CD1c-positive myeloid dendritic cell (primary cell): ENCODE data around the gene POC1B.

Experiments
- DNase-seq: peaks from one replicate; pipeline ENCODE4 v3.0.0-alpha.2; 2016; ENCODE audit errors: extremely low spot score

Gene POC1B

DNA sequence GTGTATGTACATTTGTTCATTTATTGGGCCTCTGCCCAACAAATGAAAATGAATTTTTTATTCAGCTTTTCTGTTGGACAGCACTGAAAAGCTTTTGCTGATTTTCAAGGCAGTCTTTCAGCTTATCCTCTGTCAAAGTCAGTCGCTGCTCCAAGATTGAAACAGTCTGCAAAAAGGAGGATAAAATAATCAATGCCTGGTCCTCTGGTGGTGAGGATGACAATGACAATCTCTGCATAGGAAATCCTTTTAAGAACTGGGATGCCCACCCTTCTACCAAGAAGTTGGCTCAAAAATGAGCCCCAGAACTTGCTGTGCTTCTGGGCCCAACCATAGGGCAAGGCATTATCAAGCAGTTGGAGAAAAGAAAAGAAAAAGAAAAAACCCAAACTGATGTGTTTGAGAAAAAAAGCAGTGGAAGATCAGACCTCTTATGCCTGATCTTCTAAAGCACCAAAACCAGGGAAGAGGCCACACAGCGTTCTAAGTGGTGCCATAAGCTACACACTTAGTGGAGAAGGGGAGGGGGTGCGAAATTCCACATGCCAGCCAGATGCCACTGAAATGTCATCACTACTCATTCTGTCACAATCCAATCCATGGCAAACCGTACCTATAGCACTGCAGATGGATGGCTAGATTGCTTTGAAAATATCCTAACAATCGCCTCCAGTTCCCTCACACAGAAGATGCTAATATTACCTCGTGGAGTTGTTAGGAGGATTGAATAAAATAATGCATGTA is 104.6 kb downstream of the POC1B start:
- no peak for DNase-seq

DNA sequence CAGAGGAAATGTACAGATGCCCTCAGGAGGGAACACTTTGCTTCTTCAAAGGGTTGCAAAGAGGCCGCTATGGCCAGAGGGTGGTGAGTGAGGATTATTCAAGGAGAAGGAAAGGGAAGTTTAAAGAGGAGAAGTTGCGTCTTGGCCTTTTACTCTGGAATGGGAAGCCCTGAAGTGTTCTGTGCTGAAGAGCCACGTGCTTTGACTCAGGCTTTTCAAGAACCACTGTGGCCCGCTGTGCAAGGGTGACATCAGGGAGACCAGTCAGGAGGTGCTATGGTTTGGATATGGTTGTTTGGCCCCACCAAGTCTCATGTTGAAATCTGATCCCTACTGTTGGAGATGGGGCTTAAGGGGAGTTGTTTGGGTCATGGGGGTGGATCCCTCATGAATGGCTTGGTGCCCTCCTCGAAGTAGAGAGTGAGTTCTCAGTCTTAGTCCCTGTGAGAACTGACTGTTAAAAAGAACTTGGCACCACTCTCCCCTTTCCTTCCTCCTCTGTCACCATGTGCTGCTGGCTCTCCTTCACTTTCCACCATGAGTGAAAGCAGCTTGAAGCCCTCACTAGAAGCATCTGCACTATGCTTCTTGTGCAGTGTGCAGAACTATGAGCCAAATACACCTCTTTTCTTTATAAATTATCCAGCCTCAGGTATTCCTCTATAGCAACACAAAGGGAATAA is 107.5 kb downstream of the POC1B start:
- peak; percentile 79 for DNase-seq

DNA sequence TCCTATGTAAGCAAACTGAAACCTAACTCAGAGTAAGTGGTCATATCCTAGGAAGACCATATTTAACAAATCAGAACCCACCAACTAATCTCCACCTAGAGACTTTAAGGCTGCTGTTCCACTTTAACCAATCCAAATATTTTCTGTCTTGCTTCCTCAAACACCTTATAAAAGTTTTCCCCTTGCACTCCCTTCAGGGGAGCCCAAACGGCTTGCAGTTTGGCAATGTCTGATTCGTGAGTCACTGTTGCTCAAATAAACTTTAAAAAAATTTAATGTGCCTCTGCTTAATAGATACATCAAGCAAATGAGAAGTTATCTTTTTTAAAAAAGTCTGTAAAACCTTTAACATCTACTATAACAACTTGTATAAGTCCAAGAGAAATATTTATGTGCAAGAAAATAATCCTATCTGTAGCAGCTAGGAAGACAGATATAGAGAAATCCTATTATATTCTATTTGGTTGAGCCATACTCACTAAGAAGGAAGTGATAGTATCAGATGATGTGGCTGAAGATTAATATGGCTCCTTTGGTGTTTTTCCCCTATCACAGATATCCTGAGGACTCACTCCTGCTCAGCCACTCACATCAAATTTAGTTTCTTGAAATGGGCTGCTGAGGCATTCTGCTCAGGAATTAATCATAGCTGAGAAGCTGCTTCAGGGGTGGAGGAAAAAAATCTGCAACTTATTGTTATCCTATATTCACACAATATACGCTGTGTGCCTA is 108.4 kb downstream of the POC1B start:
- peak; percentile 40 for DNase-seq

DNA sequence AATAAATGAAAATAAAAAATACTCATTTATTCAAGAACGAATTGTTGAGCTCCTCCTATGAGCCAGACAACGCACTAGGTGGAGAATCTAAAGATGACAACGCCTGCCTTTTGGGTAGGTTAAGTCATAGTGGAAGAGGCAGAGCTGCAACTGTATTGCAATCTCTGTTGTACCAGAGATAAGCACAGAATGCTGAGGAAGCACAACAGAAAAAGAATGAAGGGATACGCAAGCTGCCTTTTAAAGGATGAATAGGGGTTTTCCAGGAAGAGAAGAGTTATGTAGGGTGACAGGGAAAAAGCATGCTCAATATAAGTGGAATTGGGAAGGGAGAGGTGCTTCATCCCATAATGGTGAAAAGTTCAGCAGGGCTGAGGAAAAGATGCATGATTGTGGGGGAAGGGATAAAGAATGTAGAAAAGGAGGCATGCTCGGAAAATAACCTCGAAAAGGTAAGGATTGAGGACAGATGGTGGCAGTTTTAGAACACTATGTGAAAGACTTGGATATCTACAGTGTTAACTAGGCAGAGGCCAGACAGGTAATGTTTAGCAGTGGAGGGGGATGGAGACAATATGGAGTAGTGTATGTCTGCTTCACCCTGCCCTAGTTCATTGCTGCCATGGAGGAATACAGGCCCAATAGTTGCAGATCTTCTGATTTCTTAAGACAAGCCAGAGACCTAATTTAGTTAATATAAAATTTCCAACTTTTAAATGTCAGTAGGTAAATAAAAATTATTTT is 109.6 kb downstream of the POC1B start:
- DNase-seq = no peak

DNA sequence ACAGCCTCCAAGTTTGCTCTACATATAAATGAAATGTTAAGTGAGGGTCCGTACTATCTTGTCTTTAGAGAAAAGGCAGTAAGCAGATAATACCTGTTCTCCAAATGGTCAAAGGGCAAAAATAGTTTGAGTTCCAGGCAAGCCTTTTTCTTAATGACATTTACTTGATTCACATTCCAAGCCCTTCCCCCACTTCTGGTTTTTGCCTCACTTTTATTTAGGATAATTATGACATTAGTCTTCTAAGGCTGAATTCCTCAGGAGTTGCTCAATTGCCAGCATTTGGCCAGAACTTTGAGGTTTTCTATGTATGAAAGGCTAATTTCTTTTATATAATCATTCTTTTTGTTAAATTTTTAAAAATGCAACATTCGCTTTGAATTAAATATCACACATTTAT is 111.0 kb downstream of the POC1B start:
- DNase-seq = no peak

DNA sequence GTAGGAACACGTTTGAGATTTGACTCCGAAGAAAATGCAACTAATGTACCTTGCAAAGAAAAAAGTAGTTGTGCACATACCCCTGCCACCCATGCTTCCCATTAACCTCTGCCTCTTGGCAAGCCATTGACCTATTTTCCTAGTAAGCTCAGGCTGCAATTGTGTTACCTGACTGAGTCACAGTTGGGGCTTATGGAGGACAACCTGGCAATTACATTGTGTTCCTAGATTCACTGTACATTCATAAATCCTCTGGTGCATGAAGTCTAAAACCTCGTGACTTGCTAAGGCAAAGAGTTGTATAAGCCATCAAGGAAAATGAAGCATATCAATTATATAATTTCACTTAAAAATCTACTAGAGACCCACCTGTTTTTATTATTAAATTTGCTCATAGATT is 111.5 kb downstream of the POC1B start:
- DNase-seq = no peak

DNA sequence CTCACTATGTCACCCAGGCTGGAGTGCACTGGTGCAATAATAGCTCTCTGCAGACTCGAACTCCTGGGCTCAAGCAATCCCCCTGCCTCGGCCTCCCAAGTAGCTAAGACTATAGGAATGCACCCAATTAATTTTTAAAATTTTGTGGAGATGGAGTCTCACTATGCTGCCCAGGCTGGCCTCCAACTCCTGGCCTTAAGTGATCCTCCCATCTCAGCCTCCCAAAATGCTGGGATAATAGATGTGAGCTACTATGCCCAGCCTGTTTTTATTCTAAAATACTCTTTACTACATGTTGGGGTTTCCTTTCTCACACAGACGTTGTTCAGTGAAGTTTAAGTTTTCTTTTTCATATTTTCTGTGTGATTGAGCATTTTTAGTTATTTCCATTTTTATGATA is 112.6 kb downstream of the POC1B start:
- DNase-seq = no peak

DNA sequence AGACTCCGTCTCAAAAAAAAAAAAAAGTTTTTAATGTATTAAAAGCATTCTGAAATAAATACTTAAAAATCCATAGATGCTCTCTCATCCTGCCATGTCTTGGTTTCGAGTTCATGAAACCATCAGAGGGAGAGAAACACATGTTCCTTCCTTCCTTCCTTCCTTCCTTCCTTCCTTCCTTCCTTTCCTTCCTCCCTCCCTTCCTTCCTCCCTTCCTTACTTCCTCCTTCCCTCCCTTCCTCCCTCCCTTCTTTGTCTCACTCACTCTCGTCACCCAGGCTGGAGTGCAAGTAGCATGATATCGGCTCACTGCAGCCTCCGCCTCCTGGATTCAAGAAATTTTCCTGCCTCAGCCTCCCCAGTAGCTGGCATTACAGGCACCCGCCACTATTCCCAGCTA is 113.2 kb downstream of the POC1B start:
- no peak for DNase-seq

DNA sequence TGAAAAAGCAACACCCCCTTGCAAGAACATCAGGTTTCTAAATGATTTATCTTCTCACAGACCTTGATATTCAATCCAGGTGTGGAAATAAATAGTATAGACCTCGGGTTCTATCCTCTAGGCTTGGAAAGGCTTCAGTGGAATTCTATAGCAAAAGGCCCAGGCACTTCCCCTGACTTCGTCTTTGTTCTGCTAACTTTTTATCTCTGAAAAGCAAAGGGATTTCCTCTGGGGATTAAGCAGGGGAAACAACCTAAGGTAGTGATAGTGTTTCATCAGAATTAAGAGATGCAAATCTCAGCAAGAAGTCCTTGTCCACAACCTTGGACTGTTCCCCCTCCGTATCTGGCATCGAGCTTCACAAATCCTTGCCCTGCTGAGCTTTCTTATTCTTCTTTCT is 114.0 kb downstream of the POC1B start:
- DNase-seq = no peak

DNA sequence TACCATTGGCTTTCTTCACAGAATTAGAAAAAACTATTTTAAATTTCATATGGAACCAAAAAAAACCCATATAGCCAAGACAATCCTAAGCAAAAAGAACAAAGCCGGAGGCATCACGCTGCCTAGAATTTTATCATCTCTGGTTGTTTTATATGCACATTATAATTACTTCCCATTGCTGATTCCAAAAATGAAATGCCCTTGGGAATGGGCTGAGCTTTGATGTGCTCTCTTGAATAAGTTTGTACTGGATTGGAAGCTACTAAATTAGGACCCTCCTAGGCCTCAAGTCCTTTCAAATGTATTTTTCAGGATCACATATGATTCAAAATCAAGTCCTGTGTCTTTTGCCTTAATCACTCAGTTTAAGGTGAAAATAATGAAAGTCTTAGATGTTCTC is 114.6 kb downstream of the POC1B start:
- DNase-seq = no peak

DNA sequence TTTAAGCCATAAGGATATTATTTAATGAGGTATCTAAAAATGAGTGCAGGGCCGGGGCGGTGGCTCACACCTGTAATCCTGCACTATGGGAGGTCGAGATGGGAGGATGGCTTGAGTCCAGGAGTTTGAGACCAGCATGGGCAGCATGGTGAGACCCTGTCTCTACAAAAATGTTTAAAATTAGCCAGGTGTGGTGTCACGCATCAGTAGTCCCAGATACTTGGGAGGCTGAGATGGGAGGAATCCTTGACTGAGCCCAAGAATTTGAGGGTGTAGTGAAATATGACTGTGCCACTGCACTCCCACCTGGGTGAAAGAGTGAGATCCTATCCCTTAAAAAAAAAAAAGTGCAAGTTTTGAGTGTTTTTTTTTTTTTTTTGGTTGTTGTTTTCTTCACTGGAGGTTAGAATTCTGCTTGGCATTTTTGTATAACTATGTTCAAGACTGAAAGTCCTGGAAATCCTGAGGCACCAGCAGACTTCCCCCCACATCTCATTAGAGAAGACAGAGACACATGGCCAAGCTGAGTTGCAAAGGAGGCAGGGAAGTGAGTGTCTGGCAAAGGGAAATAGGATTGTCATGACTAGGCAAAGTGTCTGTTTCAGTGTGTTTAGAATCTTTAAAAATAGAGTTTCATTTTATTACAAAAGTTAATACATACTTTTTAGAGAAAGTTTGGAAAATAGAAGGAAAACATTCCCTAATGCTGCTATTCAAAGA is 120.1 kb downstream of the POC1B start:
- DNase-seq = no peak

DNA sequence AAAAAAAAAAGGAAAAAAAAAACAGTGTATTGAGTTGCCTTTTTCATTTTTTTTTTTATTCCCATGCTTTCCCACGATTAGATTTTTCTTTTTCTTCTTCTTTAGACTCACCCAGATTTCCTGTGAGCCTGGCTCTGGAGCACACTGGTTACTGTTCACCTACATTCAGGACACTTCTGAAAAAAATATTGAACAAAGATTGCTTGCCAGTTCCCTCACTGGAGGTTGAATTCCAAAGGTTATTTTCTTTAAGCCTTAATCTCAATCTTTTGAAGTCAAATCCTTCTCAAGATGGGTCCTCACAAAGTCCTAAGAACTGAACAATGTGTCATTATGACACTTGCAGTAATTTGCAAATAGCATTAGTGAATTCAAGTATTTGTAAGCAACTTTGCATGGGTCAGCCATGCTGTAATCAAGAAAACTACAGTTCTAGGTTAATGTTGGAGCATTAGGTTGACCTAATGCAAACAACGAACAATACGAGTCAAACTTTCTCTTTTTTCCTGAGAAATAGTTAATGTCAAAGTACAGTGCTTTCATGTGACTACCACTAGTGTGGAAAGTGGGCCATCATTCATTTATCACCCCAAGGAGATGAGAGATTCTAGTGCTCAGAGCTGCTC is 124.3 kb downstream of the POC1B start:
- DNase-seq = no peak

DNA sequence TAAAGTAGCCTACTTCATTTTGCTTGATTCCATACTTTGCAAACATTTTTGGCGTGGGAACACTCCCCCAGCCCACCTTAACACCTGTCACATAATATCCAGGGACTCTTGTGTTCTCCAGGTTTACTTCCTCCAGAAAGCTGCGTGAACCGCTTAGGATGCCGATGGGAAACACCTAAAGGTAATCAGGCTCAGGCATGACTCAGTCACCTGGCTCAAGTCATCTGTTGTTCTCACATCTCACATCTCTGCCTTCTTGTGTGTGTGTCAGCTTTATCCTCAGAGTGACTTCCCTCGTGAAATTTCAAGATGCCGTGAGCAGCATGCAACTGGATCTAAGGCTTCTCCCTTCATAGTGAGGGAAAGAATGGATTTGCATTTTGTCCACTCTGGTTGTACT is 125.4 kb downstream of the POC1B start:
- no peak for DNase-seq

DNA sequence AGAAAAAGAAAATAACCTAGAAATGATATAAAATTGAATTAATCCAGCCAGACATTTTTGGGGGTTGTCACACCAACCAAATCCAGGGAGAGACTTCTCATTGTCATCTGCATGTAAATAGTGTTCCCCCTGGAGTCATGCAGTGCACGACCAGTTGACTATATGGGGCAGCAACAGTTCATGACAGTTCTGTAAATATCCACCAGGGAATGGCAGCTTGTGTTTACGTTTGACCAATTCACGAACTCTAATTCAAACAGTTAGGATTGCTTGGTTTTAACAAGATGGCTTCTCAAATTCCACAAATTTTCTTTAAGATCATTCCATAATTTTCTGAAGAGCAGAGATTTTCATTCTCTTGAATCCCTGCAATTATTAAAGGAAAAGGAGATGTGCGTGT is 130.1 kb downstream of the POC1B start:
- no peak for DNase-seq

DNA sequence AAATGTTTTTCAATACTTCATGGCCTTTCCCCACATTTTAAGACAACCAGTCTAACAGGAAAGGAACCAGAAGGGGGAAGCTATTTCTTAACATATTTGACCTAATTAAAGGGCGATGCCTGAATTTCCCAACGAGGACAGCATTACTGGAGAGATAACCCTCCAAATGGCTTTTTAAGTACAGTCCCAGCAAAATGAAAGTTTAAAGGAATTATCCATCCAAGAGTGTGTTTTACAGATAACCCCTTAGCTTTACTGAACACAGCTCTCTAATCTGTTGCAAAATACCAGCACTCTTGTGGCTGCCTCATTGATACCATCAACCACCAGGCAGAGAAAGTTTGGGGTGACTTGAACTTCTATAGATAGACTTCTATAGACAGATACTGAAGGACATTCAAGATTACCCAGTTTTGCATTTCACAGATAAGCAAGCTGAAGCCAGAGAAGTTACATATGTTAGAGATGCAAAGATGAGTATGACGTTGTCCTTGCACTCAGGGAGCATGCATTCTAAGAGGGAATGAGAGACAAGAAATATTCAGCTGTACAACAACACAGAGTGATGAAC is 132.2 kb downstream of the POC1B start:
- peak; percentile 24 for DNase-seq

DNA sequence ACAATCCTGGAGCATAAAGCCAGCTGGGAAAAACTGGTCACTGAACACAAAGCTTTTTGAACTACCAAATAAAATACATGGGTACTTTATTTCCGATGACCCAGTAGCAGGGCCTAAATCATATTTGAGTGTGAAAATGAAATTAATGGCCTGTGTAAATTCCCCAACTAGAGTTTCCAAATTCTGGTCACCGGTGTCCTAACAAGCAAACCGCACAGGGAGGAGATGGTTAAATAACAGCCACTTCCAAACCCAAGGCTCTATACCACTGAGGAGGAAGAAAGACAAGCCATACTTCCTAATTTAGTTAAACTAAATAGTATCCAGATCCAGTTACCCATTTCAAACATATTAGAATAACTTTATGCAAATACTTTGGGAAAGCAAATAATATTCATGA is 133.5 kb downstream of the POC1B start:
- DNase-seq = peak; percentile 22

DNA sequence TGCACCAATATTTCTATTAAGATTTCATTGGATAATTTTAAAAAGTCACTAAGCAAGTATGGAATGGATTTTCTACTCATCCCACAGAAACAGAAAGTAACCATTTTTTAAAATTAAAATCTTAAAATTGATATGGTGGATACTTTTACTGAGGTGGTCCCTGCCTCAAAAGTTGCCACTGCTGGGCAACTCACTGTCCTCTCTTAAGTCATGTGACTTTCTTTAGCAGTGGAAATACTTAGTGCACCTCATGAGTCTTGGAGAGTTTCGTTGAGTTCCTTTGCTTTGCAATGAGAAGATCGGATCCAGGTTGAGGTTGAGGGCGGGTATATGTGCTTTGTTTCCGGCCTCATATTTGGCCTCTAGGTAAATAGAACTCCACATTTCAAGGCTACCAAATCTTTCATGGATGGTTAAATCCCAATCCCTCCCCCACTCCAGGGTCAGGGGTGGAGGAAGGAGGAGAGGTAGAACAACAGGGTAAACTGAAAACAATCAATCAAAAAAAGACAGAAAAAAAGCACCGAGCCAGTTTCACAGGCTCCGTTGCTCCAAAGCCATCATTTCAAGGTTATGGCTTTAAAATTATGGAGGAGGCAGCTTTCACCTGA is 134.0 kb downstream of the POC1B start:
- DNase-seq = no peak

DNA sequence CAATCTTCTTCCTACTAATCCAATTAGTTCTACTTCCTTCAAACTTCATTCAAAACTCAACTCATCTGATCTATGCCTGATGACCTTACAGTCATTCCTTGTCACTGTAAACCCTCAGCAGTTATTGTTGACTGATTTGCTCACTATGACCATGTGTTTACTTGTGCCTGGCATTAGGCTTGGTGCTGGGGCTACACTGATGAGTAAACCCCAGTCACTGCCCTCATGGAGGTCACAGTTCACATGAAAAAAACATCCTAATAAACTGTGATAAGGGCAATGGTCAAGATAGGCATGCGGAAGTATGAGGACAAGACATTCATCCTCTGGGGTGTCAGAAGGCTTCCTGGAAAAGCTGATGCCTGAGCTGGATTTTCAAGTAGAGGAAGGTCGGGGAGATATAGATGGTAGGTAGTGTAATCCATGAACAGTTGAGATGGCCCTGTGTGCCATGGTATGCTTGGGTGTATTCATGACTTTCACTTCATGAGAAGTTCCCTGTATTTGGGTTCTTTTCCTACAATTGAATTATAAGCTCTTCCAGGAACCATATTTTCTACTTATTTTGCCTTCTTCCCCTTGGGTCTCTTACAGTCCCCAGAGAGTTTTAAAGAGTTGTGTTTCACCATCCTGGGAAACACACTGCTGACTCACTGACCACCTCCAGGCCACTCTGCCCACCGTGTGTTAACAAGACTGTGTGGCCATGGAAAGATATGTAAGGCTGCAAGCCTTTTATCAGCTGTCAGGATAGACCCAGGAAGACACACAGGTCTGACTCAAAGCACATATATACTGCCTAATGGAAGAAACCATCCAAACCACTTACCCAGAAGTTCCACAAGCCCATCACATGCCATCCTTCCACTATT is 134.8 kb downstream of the POC1B start:
- peak; percentile 56 for DNase-seq
